ENCODE data around the gene TMEM132D. TPM values are rescaled to one million over a fixed set of nuclear protein-coding genes. Genes with fewer than 3 reads are reported as not detected.
A peak's percentile ranks its signal among the peaks of the same experiment; 100 is the strongest.

Gene TMEM132D
- total RNA-seq, 2 donors from 2014 or later = under 0.01 to 0.26 TPM

DNA sequence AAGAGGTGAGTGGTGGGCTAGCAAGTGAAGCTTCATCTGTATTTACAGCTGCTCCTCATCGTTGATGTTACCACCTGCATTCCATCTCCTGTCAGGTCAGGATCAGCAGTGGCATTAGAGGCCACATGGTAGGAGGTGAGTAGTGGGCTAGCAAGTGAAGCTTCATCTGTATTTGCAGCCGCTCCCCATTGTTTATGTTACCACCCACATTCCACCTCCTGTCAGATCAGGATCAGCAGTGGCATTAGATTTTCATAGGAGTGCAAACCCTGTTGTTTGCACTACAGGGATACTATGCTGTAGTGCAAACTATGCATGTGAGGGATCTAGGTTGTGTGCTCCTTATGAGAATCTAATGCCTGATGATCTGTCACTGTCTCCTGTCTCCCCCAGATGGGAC, 531.5 kb downstream of the TMEM132D start:
- no peaks in the 10 kb centered on the region for H3K27me3 ChIP-seq
- WGBS, 2 donors = 66 to 69% methylated on average over 2 of the region's 2 CpGs
- peaks cover 0 to 6% (median 0%) of the 10 kb centered on the region in 3 donors for H3K9me3 ChIP-seq
- H3K27ac ChIP-seq = no peak overlapping the region
- TF ChIP-seq, protein P1, sequence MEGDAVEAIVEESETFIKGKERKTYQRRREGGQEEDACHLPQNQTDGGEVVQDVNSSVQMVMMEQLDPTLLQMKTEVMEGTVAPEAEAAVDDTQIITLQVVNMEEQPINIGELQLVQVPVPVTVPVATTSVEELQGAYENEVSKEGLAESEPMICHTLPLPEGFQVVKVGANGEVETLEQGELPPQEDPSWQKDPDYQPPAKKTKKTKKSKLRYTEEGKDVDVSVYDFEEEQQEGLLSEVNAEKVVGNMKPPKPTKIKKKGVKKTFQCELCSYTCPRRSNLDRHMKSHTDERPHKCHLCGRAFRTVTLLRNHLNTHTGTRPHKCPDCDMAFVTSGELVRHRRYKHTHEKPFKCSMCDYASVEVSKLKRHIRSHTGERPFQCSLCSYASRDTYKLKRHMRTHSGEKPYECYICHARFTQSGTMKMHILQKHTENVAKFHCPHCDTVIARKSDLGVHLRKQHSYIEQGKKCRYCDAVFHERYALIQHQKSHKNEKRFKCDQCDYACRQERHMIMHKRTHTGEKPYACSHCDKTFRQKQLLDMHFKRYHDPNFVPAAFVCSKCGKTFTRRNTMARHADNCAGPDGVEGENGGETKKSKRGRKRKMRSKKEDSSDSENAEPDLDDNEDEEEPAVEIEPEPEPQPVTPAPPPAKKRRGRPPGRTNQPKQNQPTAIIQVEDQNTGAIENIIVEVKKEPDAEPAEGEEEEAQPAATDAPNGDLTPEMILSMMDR (IDR thresholded peaks at IDR 0.05) = no peak
- TF ChIP-seq POLR2A (IDR thresholded peaks at IDR 0.05) = no peak
- intact Hi-C loops (cut with DNase I) = no loop called here
- DNase-seq = no peak
- no peaks in the 10 kb centered on the region for H3K36me3 ChIP-seq (replicated peaks in 1 of 2; ENCODE audit: insufficient read depth in 1 of 2, low read depth in 2 of 2)
- ATAC-seq = no peak
- H3K4me1 ChIP-seq = no peaks in the 10 kb centered on the region
- no peak overlapping the region for H3K4me3 ChIP-seq

DNA sequence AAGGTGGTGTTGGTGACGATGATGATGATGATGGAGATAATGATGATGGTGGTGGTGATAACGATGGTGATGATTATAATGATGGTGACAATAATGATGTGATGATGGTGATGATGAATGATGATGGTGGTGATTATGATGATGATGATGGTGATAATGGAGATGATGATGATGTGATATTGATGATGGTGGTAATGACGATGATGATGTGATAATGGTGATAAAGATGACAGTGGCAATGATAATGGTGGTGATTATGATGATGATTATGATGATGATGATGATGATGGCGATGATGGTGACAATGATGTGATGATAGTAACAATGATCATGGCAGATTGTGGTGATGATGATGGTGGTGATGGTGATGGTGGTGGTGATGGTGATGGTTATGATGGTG, 532.6 kb downstream of the TMEM132D start:
- intact Hi-C loops (cut with DNase I) = no loop called here
- no peaks in the 10 kb centered on the region for H3K9me3 ChIP-seq
- no peaks in the 10 kb centered on the region for H3K27me3 ChIP-seq
- no peak for TF ChIP-seq POLR2A (IDR thresholded peaks at IDR 0.05)
- TF ChIP-seq, protein P1 (IDR thresholded peaks at IDR 0.05) = no peak
- H3K4me3 ChIP-seq = no peak overlapping the region
- no peaks in the 10 kb centered on the region for H3K4me1 ChIP-seq
- 55 to 57% methylated on average over 4 of the region's 4 CpGs for WGBS, 2 donors
- no peak for ATAC-seq
- no peaks in the 10 kb centered on the region for H3K36me3 ChIP-seq (replicated peaks in 1 of 2; ENCODE audit: insufficient read depth in 1 of 2, low read depth in 2 of 2)
- no peak overlapping the region for H3K27ac ChIP-seq
- DNase-seq = no peak

DNA sequence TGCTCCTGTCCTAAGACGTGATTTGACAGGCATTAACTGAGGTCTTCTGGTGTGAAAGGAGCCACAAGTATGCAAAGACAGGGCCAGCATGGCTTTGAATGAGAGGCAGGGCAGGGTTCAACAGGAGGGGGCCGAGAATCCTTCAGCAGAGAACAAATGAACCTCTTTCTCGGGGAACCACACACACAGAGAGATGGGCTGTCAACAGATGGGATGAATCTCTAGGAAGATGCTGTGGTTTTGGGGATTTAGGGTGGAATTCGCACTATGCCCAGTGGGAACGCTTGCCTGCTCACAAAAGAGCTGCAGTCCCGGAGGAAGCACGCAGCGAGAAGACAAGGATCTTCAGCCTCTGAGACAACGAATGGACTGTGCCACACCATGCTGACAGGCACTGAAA, 537.2 kb downstream of the TMEM132D start:
- no peak for DNase-seq
- H3K27ac ChIP-seq = no peak overlapping the region
- no peaks in the 10 kb centered on the region for H3K9me3 ChIP-seq
- TF ChIP-seq, protein P1 (IDR thresholded peaks at IDR 0.05) = no peak
- no peak for TF ChIP-seq POLR2A (IDR thresholded peaks at IDR 0.05)
- no peaks in the 10 kb centered on the region for H3K4me1 ChIP-seq
- no peaks in the 10 kb centered on the region for H3K36me3 ChIP-seq (replicated peaks in 1 of 2; ENCODE audit: insufficient read depth in 1 of 2, low read depth in 2 of 2)
- no peak overlapping the region for H3K4me3 ChIP-seq
- H3K27me3 ChIP-seq = no peaks in the 10 kb centered on the region
- ATAC-seq = no peak
- intact Hi-C loops (cut with DNase I) = no loop called here
- WGBS, 2 donors = 69 to 80% methylated on average over 9 of the region's 9 CpGs

DNA sequence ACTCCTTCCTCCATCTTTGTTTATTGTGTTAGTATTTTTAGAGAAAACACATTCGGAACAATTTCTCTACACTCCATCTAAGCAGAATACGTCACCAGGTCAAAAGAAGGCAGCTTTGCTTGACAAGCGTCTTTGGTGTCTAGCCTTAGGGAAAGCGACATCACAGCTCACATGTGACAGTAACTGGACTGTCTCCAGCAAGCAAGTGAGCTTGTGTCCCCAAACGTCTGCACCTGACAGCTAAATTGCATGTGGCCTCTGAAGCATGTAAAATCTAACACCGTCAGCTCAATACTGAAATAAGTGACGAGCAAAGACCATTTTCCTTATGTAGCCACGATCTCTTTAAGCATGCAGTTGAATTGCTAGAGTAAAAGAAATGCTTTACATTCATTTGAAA, 540.8 kb downstream of the TMEM132D start:
- H3K27ac ChIP-seq = no peak overlapping the region
- no peak overlapping the region for H3K4me3 ChIP-seq
- no peaks in the 10 kb centered on the region for H3K36me3 ChIP-seq (replicated peaks in 1 of 2; ENCODE audit: insufficient read depth in 1 of 2, low read depth in 2 of 2)
- ATAC-seq (no peak), DNase-seq (peak in 1 of 4 donors; percentile 22)
- 34 to 42% methylated on average over 8 of the region's 8 CpGs for WGBS, 2 donors
- no peaks in the 10 kb centered on the region for H3K27me3 ChIP-seq
- TF ChIP-seq POLR2A (IDR thresholded peaks at IDR 0.05) = no peak
- H3K4me1 ChIP-seq = no peaks in the 10 kb centered on the region
- intact Hi-C loops (cut with DNase I) = no loop called here
- no peaks in the 10 kb centered on the region for H3K9me3 ChIP-seq

DNA sequence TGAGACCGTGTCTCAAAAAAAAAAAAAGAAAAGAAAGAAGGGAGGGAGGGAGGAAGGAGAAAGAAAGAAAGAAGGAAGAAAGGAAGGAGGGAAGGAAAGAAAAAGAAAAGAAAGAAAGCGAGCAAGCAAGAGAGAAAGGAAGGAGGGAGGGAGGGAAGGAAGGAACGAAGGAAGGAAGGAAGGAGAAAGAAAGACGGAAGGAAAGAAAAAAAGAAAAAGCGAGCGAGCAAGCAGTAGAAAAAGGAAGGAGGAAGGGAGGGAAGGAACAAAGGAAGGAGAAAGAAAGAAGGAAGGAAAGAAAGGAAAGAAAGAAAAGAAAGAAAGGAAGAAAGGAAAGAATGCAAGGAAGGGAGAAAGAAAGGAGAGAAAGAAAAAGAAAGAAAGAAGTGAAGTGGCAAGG, 546.6 kb downstream of the TMEM132D start:
- H3K27me3 ChIP-seq = no peaks in the 10 kb centered on the region
- H3K36me3 ChIP-seq (replicated peaks in 1 of 2; ENCODE audit: insufficient read depth in 1 of 2, low read depth in 2 of 2) = no peaks in the 10 kb centered on the region
- intact Hi-C loops (cut with DNase I) = no loop called here
- ATAC-seq (no peak), DNase-seq (no peak)
- no peaks in the 10 kb centered on the region for H3K9me3 ChIP-seq
- TF ChIP-seq, protein P1 (IDR thresholded peaks at IDR 0.05) = no peak
- no peak for TF ChIP-seq POLR2A (IDR thresholded peaks at IDR 0.05)
- no peak overlapping the region for H3K27ac ChIP-seq
- WGBS, 2 donors = 71 to 81% methylated on average over 5 to 6 of the region's 6 CpGs
- H3K4me3 ChIP-seq = no peak overlapping the region
- no peaks in the 10 kb centered on the region for H3K4me1 ChIP-seq

Measured in body of pancreas (tissue), 4 donors.